ENCODE measurements around the gene B3GNT3.
"Not testable (repeated sequence)": the region's sequence is repeated elsewhere in the genome, so short reads cannot be mapped to it uniquely, and the experiment has no call there.

Gene B3GNT3

GRCh38 chr19:17796013-17796837 is 1.3 kb downstream of the B3GNT3 start:
- no peak for DNase-seq

GRCh38 chr19:17796838-17797423 is 2.0 kb downstream of the B3GNT3 start:
- DNase-seq: no peak

GRCh38 chr19:17797424-17798201 is 2.7 kb downstream of the B3GNT3 start:
- no peak for DNase-seq

- not testable (repeated sequence) for DNase-seq
Measured at GRCh38 chr19:17798599-17798998, 3.7 kb downstream of the B3GNT3 start.

- no peak for DNase-seq
Measured at GRCh38 chr19:17802137-17802858, 7.4 kb downstream of the B3GNT3 start.

- DNase-seq: peak in 1 of 51 donors; percentile 0
Measured at GRCh38 chr19:17803264-17803896, 8.4 kb downstream of the B3GNT3 start.

- no peak for DNase-seq
Measured at GRCh38 chr19:17805427-17805826, 10.5 kb downstream of the B3GNT3 start.

GRCh38 chr19:17806945-17807344 is 12.0 kb downstream of the B3GNT3 start:
- DNase-seq: no peak

- DNase-seq: no peak
Measured at GRCh38 chr19:17807731-17808316, 12.9 kb downstream of the B3GNT3 start.

GRCh38 chr19:17811103-17811502 is 16.2 kb downstream of the B3GNT3 start:
- no peak for DNase-seq

GRCh38 chr19:17811681-17812080 is 16.7 kb downstream of the B3GNT3 start:
- no peak for DNase-seq

- DNase-seq: no peak
Measured at GRCh38 chr19:17812099-17812498, 17.2 kb downstream of the B3GNT3 start.

- DNase-seq: no peak
Measured at GRCh38 chr19:17817668-17818363, 22.9 kb downstream of the B3GNT3 start.

GRCh38 chr19:17821190-17821589 is 26.3 kb downstream of the B3GNT3 start, which contains the start of gene INSL3:
TSS of gene INSL3 (minus strand) at chr19:17821519. CDS start at chr19:17821506, 13 bp downstream.
- DNase-seq: no peak

GRCh38 chr19:17824339-17824738 is 29.4 kb downstream of the B3GNT3 start:
- DNase-seq: no peak

GRCh38 chr19:17826508-17827056 is 31.6 kb downstream of the B3GNT3 start:
- DNase-seq: no peak

- peak in 22 of 51 donors; percentile 4 to 73 (median 28) for DNase-seq
Measured at GRCh38 chr19:17829855-17830566, 35.1 kb downstream of the B3GNT3 start.

GRCh38 chr19:17830567-17831418 is 35.9 kb downstream of the B3GNT3 start:
- DNase-seq: peak in 42 of 51 donors; percentile 3 to 86 (median 58)
